MCF 10A (cell line): ENCODE data around the gene DIDO1. TPM values are rescaled to one million over a fixed set of nuclear protein-coding genes. Genes with fewer than 3 reads are reported as not detected.

ENCODE experiments used
- BruUV-seq: library from RNA; stranded (reverse); fragments of 400-500 nt; replicated peaks from 2 replicates; lab custom pipeline; 2021; lab: Mats Ljungman, UMichigan
- CTCF ChIA-PET: fragments of 300-600 bp; sonication (Branson Sonifier 250); formaldehyde crosslinking; extraction: SDS; loops from one replicate; lab custom pipeline; 2021; ENCODE audit warnings: antibody characterized with exemption, inconsistent platforms; lab: Yijun Ruan, JAX
- POLR2A ChIA-PET: fragments of 300-600, 350-650 bp; sonication (Branson Sonifier 250); formaldehyde crosslinking; extraction: SDS; loops from one replicate; lab custom pipeline; 2020; ENCODE audit warnings: antibody characterized with exemption, inconsistent platforms; lab: Yijun Ruan, JAX
- DNase-seq: peaks from one replicate; pipeline ENCODE4 v3.0.0-alpha.2; 2018; ENCODE audit not compliant: unreplicated experiment
- H3K27ac Mint-ChIP-seq: one replicate; pipeline ENCODE4 v1.8.0; 2022; ENCODE audit warnings: mild to moderate bottlenecking, low read depth, mixed read lengths; ENCODE audit not compliant: unreplicated experiment
- H3K27me3 Mint-ChIP-seq: one replicate; pipeline ENCODE4 v1.8.0; 2022; ENCODE audit warnings: mixed read lengths; ENCODE audit not compliant: insufficient read depth, unreplicated experiment
- H3K36me3 Mint-ChIP-seq: one replicate; pipeline ENCODE4 v1.8.0; 2022; ENCODE audit warnings: mild to moderate bottlenecking, moderate library complexity, mixed read lengths; ENCODE audit not compliant: insufficient read depth, unreplicated experiment
- H3K4me1 Mint-ChIP-seq: one replicate; pipeline ENCODE4 v1.8.0; 2022; ENCODE audit warnings: mixed read lengths; ENCODE audit not compliant: insufficient read depth, unreplicated experiment
- H3K4me3 Mint-ChIP-seq: one replicate; pipeline ENCODE4 v1.8.0; 2022; ENCODE audit warnings: mild to moderate bottlenecking, moderate library complexity, mixed read lengths; ENCODE audit not compliant: unreplicated experiment
- H3K9me3 Mint-ChIP-seq: one replicate; pipeline ENCODE4 v1.8.0; 2022; ENCODE audit warnings: mixed read lengths; ENCODE audit not compliant: unreplicated experiment
- intact Hi-C: fragments of 100-400 bp; cut with micrococcal nuclease; formaldehyde crosslinking; loops from 2 replicates; pipeline ENCODE4 v1.14.1; 2022
- total RNA-seq: library from RNA; stranded (reverse); gene quantifications from 2 replicates; pipeline ENCODE4 v1.2.3, GENCODE V29; 2022
- TF ChIP-seq, protein P1 (sequence below): fragments of 200-600 bp; IDR thresholded peaks from one replicate; pipeline ENCODE4 v1.8.0; 2022; ENCODE audit warnings: antibody characterized with exemption, mild to moderate bottlenecking; ENCODE audit not compliant: unreplicated experiment

The DIDO1 gene
- total RNA-seq, 1 experiment from 2014 or later = 36.8 TPM

DNA sequence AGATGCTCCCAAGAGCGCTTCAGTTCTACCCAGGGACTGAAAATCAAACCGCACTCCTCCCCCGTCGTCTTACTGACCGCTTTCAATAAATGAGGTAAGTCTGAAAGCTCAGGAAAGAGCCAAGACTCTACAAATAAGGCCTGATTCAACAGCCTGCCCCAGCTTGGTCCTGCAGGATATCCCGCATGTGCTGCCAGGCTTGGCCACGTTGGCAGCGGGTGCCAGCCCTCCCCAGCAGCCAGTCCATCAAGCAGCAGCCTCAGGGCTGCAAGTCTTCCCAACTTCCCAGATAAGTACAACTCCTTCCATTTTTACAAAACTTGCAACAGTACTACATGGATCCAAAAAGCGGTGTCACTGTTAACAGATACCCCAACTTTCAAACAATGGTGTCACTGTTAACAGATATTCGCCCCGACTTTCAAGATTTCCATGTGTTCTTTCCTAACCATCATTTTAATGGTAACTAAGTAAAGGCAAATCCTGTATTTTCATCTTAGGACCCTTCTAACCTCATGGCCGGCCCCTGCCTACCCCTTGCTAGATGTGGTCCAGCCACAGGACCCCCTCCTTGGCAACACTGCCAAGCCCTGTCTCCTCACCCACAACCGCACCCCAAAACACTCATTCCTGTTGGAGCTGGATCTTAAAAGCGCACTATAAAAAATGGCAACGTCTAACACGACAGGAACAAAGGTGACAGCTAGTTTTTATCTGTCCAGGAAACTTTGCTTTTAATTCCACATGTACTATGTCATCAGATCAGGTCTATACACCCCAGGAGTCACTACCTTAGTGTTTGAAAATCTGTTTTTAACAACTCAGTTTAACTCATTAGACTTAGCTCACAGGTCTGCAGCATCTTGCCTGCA lies 28.0 kb downstream of the DIDO1 start:
- DNase-seq = no peak
- Mint-ChIP-seq H3K4me1 (no peaks in the 10 kb centered on the region), H3K9me3 (no peaks in the 10 kb centered on the region), H3K36me3 (peaks cover 70% of the 10 kb centered on the region), H3K4me3 (no peak overlapping the region), H3K27me3 (no peaks in the 10 kb centered on the region), H3K27ac (peak overlapping the region; percentile 4)
- CTCF ChIA-PET = interaction anchor here (0.9 to 7.5 kb wide), 10 partner anchors 9 to 110 kb away, joined by 4 to 54 read pairs (median 15); no protein-coding TSS in a partner anchor
- TF ChIP-seq, protein P1, sequence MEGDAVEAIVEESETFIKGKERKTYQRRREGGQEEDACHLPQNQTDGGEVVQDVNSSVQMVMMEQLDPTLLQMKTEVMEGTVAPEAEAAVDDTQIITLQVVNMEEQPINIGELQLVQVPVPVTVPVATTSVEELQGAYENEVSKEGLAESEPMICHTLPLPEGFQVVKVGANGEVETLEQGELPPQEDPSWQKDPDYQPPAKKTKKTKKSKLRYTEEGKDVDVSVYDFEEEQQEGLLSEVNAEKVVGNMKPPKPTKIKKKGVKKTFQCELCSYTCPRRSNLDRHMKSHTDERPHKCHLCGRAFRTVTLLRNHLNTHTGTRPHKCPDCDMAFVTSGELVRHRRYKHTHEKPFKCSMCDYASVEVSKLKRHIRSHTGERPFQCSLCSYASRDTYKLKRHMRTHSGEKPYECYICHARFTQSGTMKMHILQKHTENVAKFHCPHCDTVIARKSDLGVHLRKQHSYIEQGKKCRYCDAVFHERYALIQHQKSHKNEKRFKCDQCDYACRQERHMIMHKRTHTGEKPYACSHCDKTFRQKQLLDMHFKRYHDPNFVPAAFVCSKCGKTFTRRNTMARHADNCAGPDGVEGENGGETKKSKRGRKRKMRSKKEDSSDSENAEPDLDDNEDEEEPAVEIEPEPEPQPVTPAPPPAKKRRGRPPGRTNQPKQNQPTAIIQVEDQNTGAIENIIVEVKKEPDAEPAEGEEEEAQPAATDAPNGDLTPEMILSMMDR = no peak
- intact Hi-C loops = no loop called here
- POLR2A ChIA-PET = interaction anchor here (1.3 to 5.8 kb wide), 6 partner anchors 9 to 111 kb away, joined by 3 to 29 read pairs (median 5); no protein-coding TSS in a partner anchor
- no TSS peak for BruUV-seq

- no peak for DNase-seq
- no peak overlapping the region for H3K4me3 Mint-ChIP-seq
- H3K36me3 Mint-ChIP-seq = peaks cover 70% of the 10 kb centered on the region
- H3K27ac Mint-ChIP-seq = no peak overlapping the region
- ChIA-PET CTCF (interaction anchor here (0.6 to 7.5 kb wide), 9 partner anchors 10 to 317 kb away, joined by 3 to 54 read pairs (median 3); no protein-coding TSS in a partner anchor), POLR2A (interaction anchor here (0.6 to 1.7 kb wide), 4 partner anchors 13 to 149 kb away, joined by 3 to 7 read pairs (median 5); no protein-coding TSS in a partner anchor)
- H3K9me3 Mint-ChIP-seq = no peaks in the 10 kb centered on the region
- H3K27me3 Mint-ChIP-seq = no peaks in the 10 kb centered on the region
- intact Hi-C loops = no loop called here
- BruUV-seq = no TSS peak
- TF ChIP-seq, protein P1 = no peak
- H3K4me1 Mint-ChIP-seq = no peaks in the 10 kb centered on the region
Observed at GRCh38 chr20:62897666-62898065, 28.6 kb downstream of the DIDO1 start.

GRCh38 chr20:62896526-62896925 lies 29.8 kb downstream of the DIDO1 start:
- DNase-seq = no peak
- ChIA-PET CTCF (interaction anchor here (1.2 to 1.9 kb wide), 2 partner anchors 31 to 112 kb away, joined by 3 to 4 read pairs; no protein-coding TSS in a partner anchor), POLR2A (interaction anchor here (1.7 kb wide), 1 partner anchor 11 kb away, joined by 5 read pairs; no protein-coding TSS in a partner anchor)
- Mint-ChIP-seq H3K9me3 (no peaks in the 10 kb centered on the region), H3K4me1 (no peaks in the 10 kb centered on the region), H3K4me3 (no peak overlapping the region), H3K27me3 (no peaks in the 10 kb centered on the region), H3K27ac (no peak overlapping the region), H3K36me3 (peaks cover 70% of the 10 kb centered on the region)
- no TSS peak for BruUV-seq
- TF ChIP-seq, protein P1 = no peak
- intact Hi-C loops = no loop called here

GRCh38 chr20:62895539-62895938 lies 30.8 kb downstream of the DIDO1 start:
- DNase-seq = no peak
- no peaks in the 10 kb centered on the region for H3K27me3 Mint-ChIP-seq
- peaks cover 70% of the 10 kb centered on the region for H3K36me3 Mint-ChIP-seq
- no peak overlapping the region for H3K27ac Mint-ChIP-seq
- intact Hi-C loops = no loop called here
- ChIA-PET POLR2A (interaction anchor here (1.3 kb wide), 1 partner anchor 20 kb away, joined by 6 read pairs; no protein-coding TSS in a partner anchor), CTCF (no interaction called here)
- H3K4me1 Mint-ChIP-seq = no peaks in the 10 kb centered on the region
- H3K4me3 Mint-ChIP-seq = no peak overlapping the region
- BruUV-seq = no TSS peak
- TF ChIP-seq, protein P1 = no peak
- no peaks in the 10 kb centered on the region for H3K9me3 Mint-ChIP-seq
